ENCODE results near the gene WASHC2C.
"Not testable (repeated sequence)": the region's sequence is repeated elsewhere in the genome, so short reads cannot be mapped to it uniquely, and the experiment has no call there.

GRCh38 chr10:45742014-45742413, 14.9 kb downstream of the WASHC2C start:
- not testable (repeated sequence) for TF ChIP-seq POLR2A, CTCF (IDR thresholded peaks at IDR 0.05)
